H1 (cell line): ENCODE results near the gene VSTM2L. TPM values are rescaled to one million over a fixed set of nuclear protein-coding genes. Genes with fewer than 3 reads are reported as not detected.

ENCODE experiments used
- CTCF ChIA-PET: fragments of 300-600 bp; sonication (Branson Sonifier 250); formaldehyde crosslinking; loops from one replicate; lab custom pipeline; 2021; ENCODE audit not compliant: partially characterized antibody; lab: Charles Lee
- POLR2A ChIA-PET: fragments of 300-600 bp; sonication (Branson Sonifier 250); formaldehyde crosslinking; loops from one replicate; lab custom pipeline; 2021; ENCODE audit warnings: inconsistent platforms; ENCODE audit not compliant: partially characterized antibody; lab: Charles Lee
- DNase-seq, 2 experiments: peaks; one replicate each; pipeline versions ENCODE4 v3.0.0 to v3.0.0-alpha.2; 2010 to 2022; ENCODE audit warnings: low spot score in 2 of 2, low read depth in 1 of 2, mixed read lengths in 1 of 2
- FAIRE-seq: peaks from 2 replicates; lab custom pipeline; 2011; peaks lifted over from hg19 to GRCh38; lab: Jason Lieb, UNC
- H2AFZ ChIP-seq: 2 replicates; pipeline ENCODE4 v1.8.1; 2012; ENCODE audit warnings: low read length, inconsistent platforms
- H2AK5ac ChIP-seq: 2 replicates; pipeline ENCODE4 v1.6.1; 2013; ENCODE audit warnings: low read depth, low read length
- H2BK120ac ChIP-seq: replicated peaks from 2 replicates; pipeline ENCODE3; 2013; ENCODE audit warnings: low read depth, low read length, inconsistent platforms
- H2BK12ac ChIP-seq: 2 replicates; pipeline ENCODE4 v1.6.1; 2013; ENCODE audit warnings: low read depth, low read length
- H2BK15ac ChIP-seq: 2 replicates; pipeline ENCODE4 v1.6.1; 2013; ENCODE audit warnings: low read length
- H2BK20ac ChIP-seq: 2 replicates; pipeline ENCODE4 v1.6.1; 2013; ENCODE audit warnings: low read length
- H2BK5ac ChIP-seq: 2 replicates; pipeline ENCODE4 v1.6.1; 2013; ENCODE audit warnings: low read depth, low read length
- H3K14ac ChIP-seq: 2 replicates; pipeline ENCODE4 v1.6.1; 2013; ENCODE audit warnings: inconsistent platforms; ENCODE audit not compliant: insufficient read length
- H3K18ac ChIP-seq: 2 replicates; pipeline ENCODE4 v1.6.1; 2013; ENCODE audit warnings: low read length; ENCODE audit errors: extremely low read depth
- H3K23ac ChIP-seq: 2 replicates; pipeline ENCODE4 v1.6.1; 2013; ENCODE audit warnings: inconsistent platforms; ENCODE audit not compliant: insufficient read length
- H3K23me2 ChIP-seq: 2 replicates; pipeline ENCODE4 v1.6.1; 2013; ENCODE audit warnings: low read depth, low read length
- H3K27ac ChIP-seq: 2 replicates; pipeline ENCODE4 v1.6.1; 2011; ENCODE audit warnings: low read depth, low read length, inconsistent platforms
- H3K27me3 ChIP-seq, 4 experiments: replicated peaks in 1 of 4; 1 replicate in 1 of 4; 2 replicates in 3 of 4; pipeline versions ENCODE4 v1.6.1 to v1.8.1; 2011 to 2013; ENCODE audit warnings: low read length in 3 of 4, mild to moderate bottlenecking in 3 of 4, inconsistent platforms in 2 of 4, mixed read lengths in 2 of 4, moderate library complexity in 1 of 4; ENCODE audit not compliant: control insufficient read depth in 3 of 4, insufficient read depth in 3 of 4; ENCODE audit errors: extremely low read depth in 1 of 4
- H3K36me3 ChIP-seq, 4 experiments: 2 replicates each; pipeline versions ENCODE4 v1.6.1 to v1.8.1; 2011 to 2013; ENCODE audit warnings: mild to moderate bottlenecking in 4 of 4, low read length in 3 of 4, moderate library complexity in 2 of 4, control low read depth in 1 of 4, inconsistent platforms in 1 of 4; ENCODE audit not compliant: insufficient read depth in 4 of 4, control insufficient read depth in 2 of 4
- H3K4ac ChIP-seq: replicated peaks from 2 replicates; pipeline ENCODE3; 2013; ENCODE audit warnings: low read length, low read depth, mixed read lengths, inconsistent platforms; ENCODE audit not compliant: insufficient read length
- H3K4me1 ChIP-seq, 4 experiments: replicated peaks in 1 of 4; 1 replicate in 1 of 4; 2 replicates in 3 of 4; pipeline versions ENCODE4 v1.6.1 to v1.8.1; 2011 to 2013; ENCODE audit warnings: low read length in 3 of 4, inconsistent platforms in 2 of 4, mixed read lengths in 1 of 4; ENCODE audit not compliant: insufficient read depth in 4 of 4, control insufficient read depth in 3 of 4
- H3K4me2 ChIP-seq, 2 experiments: 2 replicates each; pipeline versions ENCODE4 v1.6.1 to v1.8.1; 2011 to 2013; ENCODE audit warnings: low read depth in 2 of 2, low read length in 2 of 2, control low read depth in 1 of 2, inconsistent platforms in 1 of 2, mild to moderate bottlenecking in 1 of 2; ENCODE audit not compliant: insufficient read depth in 1 of 2
- H3K4me3 ChIP-seq, 4 experiments: fragments of 200-600, 300-600 bp in 1 of 4; sonication (generic), shearing (Covaris generic), sonication (Bioruptor Twin) in 1 of 4; 2 replicates each; pipeline versions ENCODE4 v1.5.1 to v1.8.1; 2011 to 2016; ENCODE audit warnings: low read length in 4 of 4, low read depth in 3 of 4, control low read depth in 2 of 4, inconsistent platforms in 2 of 4, mild to moderate bottlenecking in 2 of 4, mixed read lengths in 1 of 4, moderate library complexity in 1 of 4; ENCODE audit not compliant: insufficient read depth in 2 of 4; ENCODE audit errors: extremely low read depth in 1 of 4
- H3K56ac ChIP-seq: replicated peaks from 2 replicates; pipeline ENCODE3; 2013; ENCODE audit warnings: low read depth, mild to moderate bottlenecking, mixed read lengths, low read length, inconsistent platforms; ENCODE audit not compliant: insufficient read length
- H3K79me1 ChIP-seq: 2 replicates; pipeline ENCODE4 v1.6.1; 2013; ENCODE audit warnings: low read depth, low read length, control low read depth
- H3K79me2 ChIP-seq, 2 experiments: 2 replicates each; pipeline versions ENCODE4 v1.6.1 to v1.8.1; 2012 to 2013; ENCODE audit warnings: low read length in 2 of 2, mild to moderate bottlenecking in 2 of 2, inconsistent platforms in 1 of 2; ENCODE audit not compliant: insufficient read depth in 2 of 2, control insufficient read depth in 1 of 2
- H3K9ac ChIP-seq, 4 experiments: replicated peaks in 1 of 4; 1 replicate in 1 of 4; 2 replicates in 3 of 4; pipeline versions ENCODE4 v1.6.1 to v1.8.1; 2011 to 2013; ENCODE audit warnings: low read depth in 3 of 4, low read length in 3 of 4, control low read depth in 2 of 4, mild to moderate bottlenecking in 2 of 4, moderate library complexity in 2 of 4, inconsistent platforms in 1 of 4; ENCODE audit errors: extremely low read depth in 1 of 4
- H3K9me3 ChIP-seq, 2 experiments: 2 replicates each; pipeline versions ENCODE4 v1.6.1 to v1.8.1; 2012 to 2013; ENCODE audit warnings: mild to moderate bottlenecking in 2 of 2, moderate library complexity in 2 of 2, control low read depth in 1 of 2, inconsistent platforms in 1 of 2, low read depth in 1 of 2, low read length in 1 of 2, mixed read lengths in 1 of 2; ENCODE audit not compliant: insufficient read depth in 2 of 2
- H4K20me1 ChIP-seq, 2 experiments: replicated peaks in 1 of 2; 2 replicates each; pipeline versions ENCODE3 to v1.8.1; 2011 to 2013; ENCODE audit warnings: inconsistent platforms in 2 of 2, low read length in 2 of 2, mild to moderate bottlenecking in 1 of 2; ENCODE audit not compliant: insufficient read depth in 2 of 2, control insufficient read depth in 1 of 2
- H4K5ac ChIP-seq: 2 replicates; pipeline ENCODE4 v1.6.1; 2013; ENCODE audit warnings: low read length, low read depth, mixed read lengths, inconsistent platforms; ENCODE audit not compliant: insufficient read length
- H4K8ac ChIP-seq: 2 replicates; pipeline ENCODE4 v1.8.0; 2013; ENCODE audit warnings: mild to moderate bottlenecking, moderate library complexity, low read length, inconsistent platforms; ENCODE audit not compliant: insufficient read depth; ENCODE audit errors: extremely low read depth
- H4K91ac ChIP-seq: replicated peaks from 2 replicates; pipeline ENCODE3; 2013; ENCODE audit warnings: low read length, mixed read lengths, inconsistent platforms; ENCODE audit not compliant: insufficient read length
- ASH2L ChIP-seq: fragments of 200-600, 300-600 bp; sonication (generic); IDR thresholded peaks from one replicate; pipeline ENCODE4 v1.7.1; 2017; ENCODE audit warnings: low read length
- CHD1 ChIP-seq: IDR thresholded peaks from 2 replicates; pipeline ENCODE4 v1.6.1; 2012; ENCODE audit warnings: low read depth, low read length, improper control_type of control experiment
- EZH2 ChIP-seq: fragments of 200-600 bp; sonication (generic); IDR thresholded peaks from 2 replicates; pipeline ENCODE4 v1.7.1; 2012; ENCODE audit warnings: low read depth, mild to moderate bottlenecking, moderate library complexity, low read length, inconsistent platforms; ENCODE audit not compliant: severe bottlenecking
- KDM1A ChIP-seq: fragments of 200-600, 300-600 bp; sonication (generic); IDR thresholded peaks from 2 replicates; pipeline ENCODE4 v1.7.1; 2016; ENCODE audit warnings: mild to moderate bottlenecking, low read length, borderline replicate concordance
- KDM5A ChIP-seq: fragments of 200-600 bp; IDR thresholded peaks from 2 replicates; pipeline ENCODE4 v1.7.1; 2012; ENCODE audit warnings: mild to moderate bottlenecking, low read length, inconsistent platforms, mixed read lengths
- PHF8 ChIP-seq: fragments of 200-600 bp; sonication (generic); conservative IDR thresholded peaks from 2 replicates; pipeline ENCODE4 v1.7.1; 2012; ENCODE audit warnings: low read depth, mild to moderate bottlenecking, inconsistent platforms, low read length, moderate library complexity
- RBBP5 ChIP-seq: IDR thresholded peaks from 2 replicates; pipeline ENCODE4 v1.7.1; 2012; ENCODE audit warnings: low read depth, mild to moderate bottlenecking, inconsistent platforms, low read length, moderate library complexity, borderline replicate concordance
- RFX5 ChIP-seq: IDR thresholded peaks from 2 replicates; pipeline ENCODE4 v1.6.1; 2011; ENCODE audit warnings: low read depth, low read length, improper control_type of control experiment, borderline replicate concordance
- SIN3A ChIP-seq, 2 experiments: IDR thresholded peaks in 1 of 2; conservative IDR thresholded peaks in 1 of 2; 2 replicates each; pipeline ENCODE4 v1.6.1; 2011 to 2012; ENCODE audit warnings: low read length in 2 of 2, improper control_type of control experiment in 1 of 2, low read depth in 1 of 2, mild to moderate bottlenecking in 1 of 2
- SIRT6 ChIP-seq: IDR thresholded peaks from one replicate; pipeline ENCODE4 v1.7.1; 2012; ENCODE audit warnings: low read length, inconsistent platforms
- SP1 ChIP-seq: IDR thresholded peaks from 2 replicates; pipeline ENCODE4 v1.6.1; 2011; ENCODE audit warnings: low read depth, low read length
- TAF7 ChIP-seq: optimal IDR thresholded peaks from 2 replicates; pipeline ENCODE3; 2011; ENCODE audit warnings: low read depth, mild to moderate bottlenecking, inconsistent platforms, low read length, moderate library complexity, borderline replicate concordance
- TBP ChIP-seq: IDR thresholded peaks from 2 replicates; pipeline ENCODE4 v1.6.1; 2011; ENCODE audit warnings: low read depth, low read length, improper control_type of control experiment
- WGBS, 2 experiments: shearing (Covaris generic) in 1 of 2; methylation state at CpG; one replicate each; pipeline versions ENCODE4 v1.1.6 to v1.1.7; 2013 to 2015; ENCODE audit warnings: low lambda C conversion rate in 2 of 2, mixed read lengths in 2 of 2, inconsistent platforms in 1 of 2, low coverage in 1 of 2, missing lambda C conversion rate in 1 of 2; ENCODE audit not compliant: insufficient replicate concordance in 2 of 2, insufficient coverage in 1 of 2, insufficient read length in 1 of 2; ENCODE audit errors: extremely low coverage in 1 of 2, missing lambda C conversion rate in 1 of 2; 5-methylcytosine and 5-hydroxymethylcytosine counted together
- polyA plus RNA-seq, 7 experiments: library from polyadenylated mRNA; depleted of rRNA in 3 of 7; stranded (reverse) in 5 of 7; unstranded in 2 of 7; fragments of >200 nt in 5 of 7; fragments of 200-250 nt in 2 of 7; gene quantifications; 1 replicate in 5 of 7; 2 replicates in 1 of 7; 4 replicates in 1 of 7; pipeline versions ENCODE4 v1.2.1 to v1.2.3, GENCODE V29; 2011 to 2013; ENCODE audit warnings: missing spikeins in 2 of 7, mixed read lengths in 2 of 7
- total RNA-seq: library from RNA; stranded (reverse); fragmentation: NEBNext Ultra II Directional; extraction: Animal tissue kit (Norgen Biotek cat#: 25700); gene quantifications from 2 replicates; pipeline ENCODE4 v1.2.1, GENCODE V29; 2021
- TF ChIP-seq, protein P1 (sequence below): IDR thresholded peaks from 2 replicates; pipeline ENCODE4 v1.6.1; 2011; ENCODE audit warnings: low read depth, mild to moderate bottlenecking, low read length; ENCODE audit not compliant: insufficient read depth

Gene VSTM2L
- total and polyA plus RNA-seq, 2 of the 8 experiments (the other 6 are each of a cell fraction or from before 2014, with no cell fraction given) = 1.3 to 3.2 TPM

DNA sequence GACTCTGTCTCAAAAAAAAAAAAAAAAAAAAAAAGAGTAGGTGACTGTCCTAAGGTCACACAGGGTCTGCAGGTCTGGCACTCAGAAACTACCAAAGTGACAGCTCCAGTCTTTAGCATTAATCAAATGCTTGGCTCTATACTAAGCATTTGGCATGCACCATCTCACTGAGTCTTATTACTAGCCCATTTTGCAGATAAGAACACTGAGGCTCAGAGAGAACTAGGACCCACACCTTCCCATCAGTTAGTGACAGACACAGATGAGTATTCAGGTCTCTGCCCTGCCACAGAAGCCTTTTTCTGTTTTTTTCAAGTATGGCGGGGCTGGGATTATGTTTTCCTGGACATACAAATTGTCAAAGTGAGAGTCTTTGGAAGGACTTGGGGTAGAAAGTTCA lies 23.1 kb upstream of the VSTM2L start:
- FAIRE-seq (no peak), DNase-seq (no peak)
- Histone ChIP-seq H3K56ac (no peak overlapping the region), H3K23me2 (no peaks in the 10 kb centered on the region), H4K5ac (no peak overlapping the region), H3K4me3 (no peak overlapping the region), H3K18ac (no peak overlapping the region), H3K79me2 (no peaks in the 10 kb centered on the region), H2BK15ac (no peak overlapping the region), H3K9me3 (no peaks in the 10 kb centered on the region), H3K4ac (no peak overlapping the region), H3K36me3 (no peaks in the 10 kb centered on the region), H2BK20ac (no peak overlapping the region), H2BK120ac (no peak overlapping the region), H4K91ac (no peak overlapping the region), H4K20me1 (no peaks in the 10 kb centered on the region), H3K23ac (no peak overlapping the region), H2BK5ac (no peak overlapping the region), H2BK12ac (no peak overlapping the region), H3K14ac (no peak overlapping the region), H4K8ac (no peak overlapping the region), H3K4me1 (peaks cover 0 to 3% (median 0%) of the 10 kb centered on the region in 4 experiments; a peak in 1 of 7 replicates), H3K27ac (no peak overlapping the region), H3K27me3 (0 out of 7 replicates have a peak, but pooled peaks cover 0 to 2% (median 0%) of the 10 kb centered on the region in 4 experiments), H3K9ac (no peak overlapping the region), H2AK5ac (no peak overlapping the region), H3K4me2 (no peak overlapping the region), H2AFZ (no peak overlapping the region), H3K79me1 (no peaks in the 10 kb centered on the region)
- WGBS, 2 experiments = 70% methylated on average over 1 of the region's 1 CpG; no CpG with 5 or more reads in 1 of the 2 experiments
- ChIA-PET CTCF (interaction anchor here (1.1 to 1.4 kb wide), 4 partner anchors 14 to 94 kb away, joined by 3 to 5 read pairs (median 4); partner anchors contain the start of gene VSTM2L), POLR2A (no interaction called here)
- TF ChIP-seq RBBP5 = no peak
- no peak for TF ChIP-seq KDM1A
- TF ChIP-seq PHF8 = no peak
- no peak for TF ChIP-seq EZH2
- TF ChIP-seq RFX5 = no peak
- TF ChIP-seq SP1 = no peak
- no peak for TF ChIP-seq SIN3A (conservative IDR thresholded peaks at IDR 0.05 in 1 of 2, IDR thresholded peaks at IDR 0.05 in 1 of 2; ENCODE audit: low read depth in 1 of 2, low read length in 2 of 2)
- no peak for TF ChIP-seq KDM5A
- TF ChIP-seq SIRT6 = no peak
- no peak for TF ChIP-seq TAF7
- no peak for TF ChIP-seq TBP
- no peak for TF ChIP-seq ASH2L
- no peak for TF ChIP-seq CHD1
- TF ChIP-seq, protein P1, sequence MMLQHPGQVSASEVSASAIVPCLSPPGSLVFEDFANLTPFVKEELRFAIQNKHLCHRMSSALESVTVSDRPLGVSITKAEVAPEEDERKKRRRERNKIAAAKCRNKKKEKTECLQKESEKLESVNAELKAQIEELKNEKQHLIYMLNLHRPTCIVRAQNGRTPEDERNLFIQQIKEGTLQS = no peak
